GM23248 (cell line): Measurements from ENCODE around the gene TDP2.

ENCODE experiments used
- EZH2 ChIP-seq: fragments of 200-600 bp; sonication (generic); IDR thresholded peaks from 2 replicates; pipeline ENCODE4 v1.6.1; 2018; ENCODE audit warnings: antibody characterized with exemption, mild to moderate bottlenecking; ENCODE audit not compliant: insufficient read depth, poor library complexity, severe bottlenecking
- EZH2phosphoT487 ChIP-seq: fragments of 200-600 bp; sonication (generic); IDR thresholded peaks from 2 replicates; pipeline ENCODE4 v1.6.1; 2018; ENCODE audit warnings: antibody characterized with exemption, moderate library complexity, mild to moderate bottlenecking, low read depth; ENCODE audit not compliant: insufficient read depth

- TF ChIP-seq EZH2 (no peak), EZH2phosphoT487 (no peak)
These were observed 530 bp downstream of the TDP2 start for GRCh38 chr6:24666097-24666640.
